ENCODE results near the gene LAMB4.

GRCh38 chr7:108003599-108003935 is 126.6 kb downstream of the LAMB4 start:
- TF ChIP-seq POLR2A (IDR thresholded peaks at IDR 0.05): no peak
- TF ChIP-seq CTCF (IDR thresholded peaks at IDR 0.05): no peak

Measured in body of pancreas (tissue), 4 donors.